HG03045 (cell line): ENCODE data around the gene TP53INP2.
"Not testable (repeated sequence)": the region's sequence is repeated elsewhere in the genome, so short reads cannot be mapped to it uniquely, and the experiment has no call there.

ENCODE experiments used
- ATAC-seq: cut with Tn5 transposase; IDR thresholded peaks from one replicate; pipeline ENCODE4 v1.9.1; 2021; ENCODE audit warnings: mild to moderate bottlenecking, moderate library complexity; ENCODE audit not compliant: unreplicated experiment

The TP53INP2 gene

DNA sequence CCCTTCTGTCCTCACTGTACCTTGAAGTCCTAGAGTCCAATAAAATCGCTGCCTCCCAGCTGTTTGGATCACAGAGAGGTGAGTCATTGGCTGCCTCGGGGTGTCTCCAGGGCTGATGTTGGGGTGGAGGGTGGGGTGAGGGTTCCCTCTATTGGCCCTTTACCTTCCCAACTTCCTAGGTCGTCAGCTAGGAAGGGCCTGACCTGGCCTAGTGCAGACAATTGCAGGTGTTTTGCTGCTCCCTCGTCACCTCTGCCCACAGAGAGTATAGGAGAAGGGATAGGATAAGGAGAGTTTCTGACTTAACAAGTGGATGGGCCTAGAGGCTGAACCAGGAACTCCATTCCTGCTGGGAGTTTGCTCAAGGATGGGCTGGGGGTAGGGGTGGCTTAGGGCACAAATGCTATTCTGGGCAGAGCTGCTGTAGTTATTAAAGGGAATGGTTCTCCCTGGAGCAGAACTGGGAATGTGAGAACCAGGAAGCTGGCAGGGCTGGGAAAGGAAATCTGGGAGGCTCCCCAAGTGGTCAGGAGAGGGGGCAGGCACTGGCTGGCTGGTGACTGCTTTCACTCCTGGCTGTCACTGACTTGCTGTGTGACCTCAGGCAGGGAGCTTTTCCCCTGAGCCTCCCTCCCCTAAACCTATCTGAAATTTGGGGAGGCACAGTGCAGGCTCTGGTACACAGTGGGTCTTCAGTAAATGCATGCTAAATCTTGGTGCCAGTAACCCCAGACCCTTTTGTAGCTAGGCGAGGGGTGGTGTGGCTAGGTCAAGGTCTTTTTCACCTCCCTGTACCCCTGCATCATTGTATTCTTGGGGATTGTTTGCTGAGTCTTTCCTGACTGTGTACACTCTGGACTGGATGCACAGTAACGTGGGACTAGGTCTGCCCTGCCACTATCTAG, 1.5 kb downstream of the TP53INP2 start:
- ATAC-seq, result no peak

DNA sequence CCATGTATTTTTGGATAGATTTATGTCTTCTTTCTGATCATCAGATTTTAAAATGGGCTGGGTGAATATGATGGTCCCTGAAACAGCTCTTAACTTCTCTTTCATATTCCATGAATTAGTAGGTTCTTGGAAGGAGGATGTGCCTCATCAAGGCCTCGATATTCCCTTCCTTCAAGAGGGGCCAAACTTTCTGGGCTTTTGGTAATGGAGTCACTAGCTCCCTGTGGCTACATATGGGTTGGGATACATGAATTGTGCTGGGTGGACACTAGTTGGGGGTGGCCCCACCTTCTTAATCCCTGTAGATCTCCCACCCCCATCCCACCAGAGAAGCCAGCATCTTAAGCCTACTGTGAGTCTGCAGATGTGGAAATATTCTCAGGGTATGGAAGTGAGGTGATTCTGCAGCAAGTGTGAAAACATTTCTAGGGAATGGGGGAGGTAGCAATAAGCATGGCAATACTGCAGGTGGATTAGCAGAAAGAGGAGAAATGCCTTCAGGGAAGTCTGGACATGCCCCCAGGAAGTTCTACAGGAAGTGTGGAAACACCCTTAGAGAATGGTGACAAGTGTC, 2.2 kb downstream of the TP53INP2 start:
- no peak for ATAC-seq

DNA sequence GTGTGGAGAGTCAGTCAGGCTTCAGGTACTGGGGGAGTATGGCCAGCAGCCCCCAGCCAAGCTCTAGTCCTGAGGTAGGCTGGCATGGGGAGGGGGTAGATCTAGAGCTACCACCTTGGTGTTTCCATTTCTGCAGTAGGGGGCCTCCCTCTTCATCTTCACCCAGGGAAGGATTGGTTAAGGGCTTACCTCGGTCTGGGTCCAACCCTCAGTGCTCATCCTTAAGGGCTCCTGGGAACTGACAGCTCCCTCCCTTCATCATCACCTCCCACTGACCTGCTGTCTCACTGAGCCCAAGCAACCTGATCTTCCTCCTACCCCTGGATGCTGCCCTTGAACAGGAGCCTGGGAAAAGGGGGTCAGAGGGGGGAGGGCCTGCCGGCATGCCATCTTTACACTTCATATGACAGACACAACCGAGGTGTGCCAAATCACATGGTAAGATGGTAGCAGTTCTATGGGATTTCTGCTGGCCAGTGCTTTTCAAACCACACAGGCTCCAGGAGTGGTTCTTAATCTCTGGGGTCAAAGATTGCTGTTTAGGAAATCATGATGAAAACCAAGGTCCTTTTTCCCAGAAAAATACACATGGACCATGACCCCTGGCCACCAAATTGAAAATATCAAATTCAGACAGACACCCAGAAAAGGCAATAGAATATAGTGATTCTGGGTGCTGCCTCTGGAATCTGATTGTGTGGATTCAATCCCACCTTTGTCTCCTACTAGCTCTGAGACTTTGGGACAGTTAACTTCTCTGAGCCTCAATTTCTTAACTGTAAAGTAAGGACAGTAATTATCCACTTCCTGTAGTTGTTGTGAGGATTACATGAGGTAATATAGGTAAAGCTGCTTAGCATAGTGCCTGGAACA, 3.0 kb downstream of the TP53INP2 start:
- no peak for ATAC-seq

DNA sequence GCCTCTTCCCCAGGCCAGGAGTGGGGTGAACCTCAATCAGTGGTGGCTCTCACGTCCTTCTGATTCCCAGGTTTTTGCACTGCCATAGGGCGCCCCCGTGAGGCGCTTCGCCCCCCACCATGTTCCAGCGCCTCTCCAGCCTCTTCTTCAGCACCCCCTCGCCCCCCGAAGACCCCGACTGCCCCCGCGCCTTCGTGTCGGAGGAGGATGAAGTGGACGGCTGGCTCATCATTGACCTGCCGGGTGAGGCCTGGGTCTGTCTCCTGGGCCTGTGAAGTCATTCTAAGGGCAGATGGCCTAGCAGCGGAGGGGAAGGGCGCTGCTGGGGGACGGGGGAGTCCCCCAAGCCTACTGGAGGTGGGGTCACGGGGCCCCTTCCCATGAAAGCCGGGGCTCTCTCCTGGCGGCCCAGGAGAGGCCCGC, 4.5 kb downstream of the TP53INP2 start:
- peak; percentile 5 for ATAC-seq

DNA sequence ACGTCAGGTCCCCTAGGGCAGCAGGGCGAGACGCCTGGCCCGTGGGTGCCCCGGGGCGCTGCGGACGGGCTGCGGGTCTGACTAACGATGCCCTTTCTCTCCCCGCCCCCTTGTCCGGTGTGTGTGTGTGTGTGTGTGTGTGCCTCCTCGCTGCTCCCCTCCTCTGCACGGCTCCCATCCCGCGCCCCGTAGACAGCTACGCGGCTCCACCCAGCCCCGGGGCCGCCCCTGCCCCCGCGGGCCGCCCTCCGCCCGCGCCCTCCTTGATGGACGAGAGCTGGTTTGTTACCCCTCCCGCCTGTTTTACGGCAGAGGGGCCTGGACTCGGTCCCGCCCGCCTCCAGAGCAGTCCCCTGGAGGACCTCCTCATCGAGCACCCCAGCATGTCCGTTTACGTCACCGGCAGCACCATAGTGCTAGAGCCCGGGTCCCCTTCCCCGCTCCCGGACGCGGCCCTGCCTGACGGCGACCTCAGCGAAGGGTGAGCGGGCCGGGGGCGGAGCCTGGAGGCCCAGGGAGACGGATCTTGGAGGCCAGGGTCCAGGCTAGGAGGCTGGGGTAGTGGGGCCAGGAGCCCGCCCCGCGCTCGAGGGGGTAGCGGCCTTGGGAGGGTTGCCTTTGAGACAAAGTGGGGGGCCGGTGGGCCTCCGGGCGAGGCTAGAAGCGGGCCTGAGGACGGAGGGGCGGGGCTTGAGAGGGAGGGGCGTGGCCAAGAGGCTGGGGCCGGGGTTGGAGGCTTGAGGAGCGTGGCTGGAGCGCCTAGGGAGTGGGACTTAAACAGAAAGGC, 5.1 kb downstream of the TP53INP2 start:
- peak; percentile 46 for ATAC-seq

DNA sequence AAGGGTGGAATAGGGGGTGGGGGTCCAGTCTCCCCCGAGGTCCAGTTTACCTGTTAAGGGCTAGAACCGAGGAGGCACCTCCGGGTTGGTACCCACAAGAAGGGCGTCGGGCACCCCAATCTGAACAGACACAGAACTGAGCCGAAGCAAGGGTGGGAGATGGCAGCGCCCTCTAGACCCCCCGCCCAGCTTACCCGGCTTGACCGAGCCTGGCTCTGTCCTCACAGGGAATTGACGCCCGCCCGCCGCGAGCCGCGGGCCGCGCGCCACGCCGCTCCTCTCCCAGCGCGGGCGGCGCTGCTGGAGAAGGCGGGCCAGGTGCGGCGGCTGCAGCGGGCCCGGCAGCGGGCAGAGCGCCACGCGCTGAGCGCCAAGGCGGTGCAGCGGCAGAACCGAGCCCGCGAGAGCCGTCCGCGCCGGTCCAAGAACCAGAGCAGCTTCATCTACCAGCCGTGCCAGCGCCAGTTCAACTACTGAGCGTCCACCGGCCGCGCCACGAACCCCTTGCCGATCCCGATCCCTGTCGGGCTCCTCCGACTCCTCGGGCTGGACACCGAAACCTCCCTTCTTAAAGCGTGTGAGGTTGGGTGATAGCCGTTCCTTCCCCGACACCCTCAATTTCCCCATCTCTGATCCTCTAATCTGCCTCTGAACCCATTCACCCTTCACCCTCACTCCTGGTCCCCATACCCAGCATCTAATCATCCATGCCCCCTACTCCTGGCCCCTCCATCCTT, 5.9 kb downstream of the TP53INP2 start:
- ATAC-seq, result peak; percentile 35

DNA sequence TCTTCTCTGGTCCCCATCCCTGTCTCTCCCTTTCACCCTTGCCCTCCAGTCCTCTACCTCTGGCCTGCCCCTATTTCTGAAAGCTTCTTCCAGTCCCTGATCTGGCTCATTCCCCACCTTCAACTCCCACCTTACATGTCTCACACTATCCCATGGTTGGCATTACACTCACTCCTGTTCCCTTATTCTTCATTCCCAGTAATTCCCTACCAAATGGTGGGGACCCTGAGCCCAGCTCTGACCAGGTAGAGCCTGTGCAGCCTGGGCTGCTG, 6.4 kb downstream of the TP53INP2 start:
- no peak for ATAC-seq

DNA sequence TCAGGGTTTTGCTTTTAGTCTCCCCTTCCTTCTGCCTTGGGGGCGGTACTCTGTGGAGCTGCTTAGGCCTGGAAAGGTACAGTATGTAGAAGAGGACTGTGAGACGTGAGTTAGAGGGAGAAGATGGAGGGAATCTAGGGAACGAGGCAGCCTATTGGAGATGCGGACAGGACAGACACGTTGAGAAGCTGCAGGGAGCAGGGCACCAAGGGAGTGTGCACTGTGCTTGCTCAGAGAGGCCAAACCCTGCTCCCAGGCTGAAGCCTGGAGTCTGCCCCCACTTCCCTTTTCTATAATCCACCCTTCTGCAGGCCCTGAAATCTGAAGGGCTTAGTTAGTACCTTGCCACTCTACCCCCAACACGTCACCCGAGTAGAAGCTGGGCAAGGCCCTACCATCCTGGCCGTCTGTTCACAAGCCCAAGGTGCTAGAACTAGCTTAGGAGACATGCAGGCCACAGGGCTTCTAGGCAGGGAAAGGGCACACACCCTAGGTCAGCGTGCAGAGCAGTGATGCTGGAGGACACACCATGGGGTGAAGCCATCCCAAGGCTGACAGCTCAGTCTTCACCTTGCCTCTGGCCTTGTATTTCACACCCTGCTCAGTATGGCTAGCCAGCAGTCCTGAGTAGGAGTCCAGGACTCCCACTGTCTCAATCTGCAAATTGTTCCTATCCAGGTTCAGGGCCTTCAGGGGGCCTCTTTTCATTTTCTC, 6.9 kb downstream of the TP53INP2 start:
- no peak for ATAC-seq

DNA sequence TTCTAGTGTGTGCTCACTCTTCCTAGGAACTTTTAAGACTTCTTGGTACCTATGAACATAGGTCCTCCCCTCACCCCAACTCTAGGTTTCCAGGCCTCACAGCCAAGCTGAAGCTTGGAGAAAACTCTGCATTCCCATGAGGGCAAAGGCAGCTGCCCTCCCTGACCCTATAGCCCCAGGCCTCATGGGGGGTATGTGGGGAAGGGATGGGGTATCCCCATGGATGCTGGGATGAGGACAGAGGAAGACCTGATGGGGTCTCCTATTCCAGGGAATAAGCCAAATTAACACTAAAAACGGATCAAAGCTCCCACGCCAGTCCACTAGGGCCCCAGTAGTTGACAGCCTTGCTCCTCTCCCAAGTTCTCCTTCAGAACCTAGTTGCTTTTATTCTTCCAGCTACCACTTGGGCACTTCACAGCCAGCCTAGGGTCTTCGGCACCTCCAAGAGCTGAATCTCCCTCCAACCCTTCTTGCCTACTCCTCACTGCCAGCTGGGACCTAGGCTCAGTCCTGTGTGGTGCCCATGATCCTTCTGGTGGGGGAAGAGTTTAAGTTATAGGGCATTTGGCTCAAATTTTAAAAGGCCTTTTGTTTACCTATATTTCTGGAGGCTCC, 7.8 kb downstream of the TP53INP2 start:
- no peak for ATAC-seq

DNA sequence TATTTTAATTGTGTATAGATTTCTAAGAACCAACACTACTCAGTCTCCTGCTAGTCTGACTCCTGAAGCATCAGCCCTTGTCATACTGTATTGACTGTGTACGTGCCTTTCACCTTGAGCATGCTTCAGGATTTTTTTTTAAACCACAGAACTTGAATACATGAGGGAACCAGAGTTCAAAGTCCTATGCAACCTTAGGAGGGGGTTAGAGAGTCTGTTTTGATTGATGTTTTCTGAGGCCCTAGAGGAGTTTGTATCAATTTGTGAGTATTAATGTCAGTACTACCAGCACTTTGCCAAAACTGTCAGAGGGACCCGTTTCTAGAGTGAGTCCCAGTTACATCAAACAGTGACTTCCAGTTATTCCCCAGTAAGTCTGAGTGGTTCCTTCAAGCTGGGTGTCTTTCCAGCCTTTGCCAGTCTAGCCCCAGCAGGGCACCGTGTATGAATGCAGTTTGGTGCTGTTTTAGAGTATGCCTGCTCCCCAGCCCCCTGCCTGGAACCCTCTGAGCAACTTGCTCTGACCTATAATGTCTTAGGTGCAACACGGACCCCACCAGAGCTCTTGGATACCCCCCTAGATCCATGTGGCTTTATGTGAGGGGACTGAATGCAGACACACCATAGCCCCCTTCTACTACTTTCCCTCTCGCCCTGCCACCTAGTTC, 8.5 kb downstream of the TP53INP2 start:
- no peak for ATAC-seq

DNA sequence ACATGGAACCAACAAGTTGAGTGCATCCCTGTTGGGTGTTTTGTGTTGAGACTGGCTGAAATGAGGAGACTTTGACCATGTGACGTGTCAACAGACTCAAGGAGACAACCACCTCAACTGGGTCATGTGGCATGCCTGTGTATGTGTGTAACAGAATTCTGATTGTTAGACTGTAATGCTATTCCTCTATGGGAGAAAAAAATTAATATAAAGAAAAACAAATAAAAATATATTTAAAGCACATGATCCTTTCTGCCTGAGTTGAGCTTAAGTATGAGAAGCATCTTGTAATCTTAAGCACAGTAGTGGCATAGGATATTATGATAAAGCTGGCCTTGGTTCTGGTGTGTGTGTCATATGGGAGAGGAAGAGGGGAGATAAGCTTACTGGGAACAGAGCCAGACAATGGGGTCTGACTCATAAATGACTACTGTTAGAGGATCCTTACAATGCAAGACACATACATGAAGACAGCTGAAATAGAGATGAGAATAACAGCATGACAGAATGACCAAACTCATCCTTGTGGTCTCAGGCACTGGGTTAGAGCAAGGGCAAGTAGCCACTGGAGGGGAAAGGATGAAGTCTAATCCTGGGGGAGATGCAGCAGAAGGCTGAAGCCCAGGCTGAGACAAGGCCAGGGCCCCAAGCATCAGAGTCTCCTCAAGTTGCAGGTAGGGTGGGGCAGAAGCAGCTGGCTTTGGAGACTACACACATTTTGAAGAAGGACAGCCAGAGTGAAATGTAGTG, 9.2 kb downstream of the TP53INP2 start:
- ATAC-seq, result no peak

DNA sequence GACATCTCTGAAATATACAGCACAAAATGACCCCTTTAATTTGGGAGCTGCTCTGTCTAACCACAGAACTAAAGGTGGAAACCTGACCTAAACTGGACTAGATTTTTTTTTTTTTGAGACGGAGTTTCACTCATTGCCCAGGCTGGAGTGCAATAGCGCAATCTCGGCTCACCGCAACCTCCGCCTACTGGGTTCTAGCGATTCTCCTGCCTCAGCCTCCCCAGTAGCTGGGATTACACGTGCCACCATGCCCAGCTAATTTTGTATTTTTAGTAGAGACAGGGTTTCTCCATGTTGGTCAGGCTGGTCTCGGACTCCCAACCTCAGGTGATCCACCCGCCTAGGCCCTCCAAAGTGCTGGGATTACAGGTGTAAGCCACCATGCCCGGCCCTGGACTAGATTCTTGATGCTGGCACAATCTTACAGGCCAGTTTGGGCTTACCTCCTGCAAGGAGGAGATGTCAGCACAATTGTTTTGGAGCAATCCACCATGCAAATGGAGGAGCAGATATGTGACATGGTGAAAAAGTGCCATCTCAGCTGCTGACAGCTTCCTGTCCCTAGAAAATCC, 9.9 kb downstream of the TP53INP2 start:
- ATAC-seq, result not testable (repeated sequence)

DNA sequence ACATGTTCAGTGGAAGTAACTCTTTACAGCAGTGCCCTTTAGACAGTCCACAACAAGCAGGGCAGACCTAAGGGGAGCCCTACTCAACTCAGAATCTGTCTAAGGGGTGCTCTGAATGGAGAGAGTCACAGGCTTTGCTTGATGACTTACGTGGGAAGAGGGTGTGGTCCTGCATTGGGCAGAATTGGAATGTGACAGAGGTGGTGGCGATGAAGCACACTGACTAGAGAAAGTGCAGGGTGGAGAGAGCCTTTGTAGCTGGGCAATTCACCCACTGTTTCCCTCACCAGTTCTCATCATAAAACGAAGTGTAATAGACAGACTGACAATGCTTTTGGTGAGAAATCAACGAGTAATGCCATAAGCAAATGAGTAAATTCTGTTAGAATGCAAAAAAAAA, 11.2 kb downstream of the TP53INP2 start:
- no peak for ATAC-seq

DNA sequence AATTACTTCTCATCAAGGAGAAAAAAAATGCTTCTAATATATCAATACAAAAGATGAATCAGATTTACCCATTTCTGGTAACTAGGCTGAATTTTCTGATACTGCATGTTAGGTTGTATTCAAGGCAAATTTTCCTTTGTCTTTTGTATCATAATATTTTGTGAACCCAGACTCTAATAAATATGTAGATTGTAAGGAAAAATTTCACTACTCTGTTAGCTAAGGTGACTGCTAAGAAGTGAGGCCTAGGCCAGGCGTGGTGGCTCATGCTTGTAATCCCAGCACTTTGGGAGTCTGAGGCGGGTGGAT, 12.7 kb downstream of the TP53INP2 start:
- no peak for ATAC-seq

DNA sequence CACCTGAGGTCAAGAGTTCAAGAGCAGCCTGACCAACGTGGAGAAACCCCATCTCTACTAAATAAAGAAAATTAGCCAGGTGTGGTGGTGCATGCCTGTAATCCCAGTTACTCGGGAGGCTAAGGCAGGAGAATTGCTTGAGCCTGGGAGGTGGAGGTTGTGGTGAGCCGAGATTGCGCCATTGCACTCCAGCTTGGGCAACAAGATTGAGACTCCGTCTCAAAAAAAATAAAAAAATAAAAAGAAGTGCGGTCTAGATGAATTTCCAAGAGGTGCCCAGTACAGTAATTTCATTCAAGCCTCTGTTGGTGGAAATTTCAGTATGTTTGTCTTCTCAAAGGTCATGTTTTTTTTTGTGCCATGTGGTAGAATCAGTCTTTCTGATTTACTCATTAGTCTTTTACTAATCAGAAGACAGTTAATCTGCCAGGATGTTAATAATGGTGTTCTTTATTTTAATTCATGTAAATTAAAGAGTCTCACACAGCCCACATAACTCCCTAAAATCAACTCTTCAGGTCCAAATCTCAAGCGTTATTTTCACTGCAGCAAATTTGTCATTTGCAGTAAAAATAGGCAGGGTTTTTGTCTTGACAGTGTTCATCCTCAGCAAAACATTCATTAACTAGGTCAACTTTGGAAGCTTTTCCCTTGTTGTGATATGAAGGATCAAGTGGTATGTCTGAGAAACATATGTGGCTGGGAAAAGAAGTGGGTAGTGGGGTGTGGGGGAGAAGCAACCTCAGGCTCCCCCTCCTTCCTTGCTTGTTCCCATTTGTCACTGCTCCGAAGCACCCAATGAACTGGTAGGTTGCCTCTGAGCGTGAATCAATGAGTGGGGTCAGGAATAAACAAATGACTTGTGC, 13.3 kb downstream of the TP53INP2 start:
- no peak for ATAC-seq

DNA sequence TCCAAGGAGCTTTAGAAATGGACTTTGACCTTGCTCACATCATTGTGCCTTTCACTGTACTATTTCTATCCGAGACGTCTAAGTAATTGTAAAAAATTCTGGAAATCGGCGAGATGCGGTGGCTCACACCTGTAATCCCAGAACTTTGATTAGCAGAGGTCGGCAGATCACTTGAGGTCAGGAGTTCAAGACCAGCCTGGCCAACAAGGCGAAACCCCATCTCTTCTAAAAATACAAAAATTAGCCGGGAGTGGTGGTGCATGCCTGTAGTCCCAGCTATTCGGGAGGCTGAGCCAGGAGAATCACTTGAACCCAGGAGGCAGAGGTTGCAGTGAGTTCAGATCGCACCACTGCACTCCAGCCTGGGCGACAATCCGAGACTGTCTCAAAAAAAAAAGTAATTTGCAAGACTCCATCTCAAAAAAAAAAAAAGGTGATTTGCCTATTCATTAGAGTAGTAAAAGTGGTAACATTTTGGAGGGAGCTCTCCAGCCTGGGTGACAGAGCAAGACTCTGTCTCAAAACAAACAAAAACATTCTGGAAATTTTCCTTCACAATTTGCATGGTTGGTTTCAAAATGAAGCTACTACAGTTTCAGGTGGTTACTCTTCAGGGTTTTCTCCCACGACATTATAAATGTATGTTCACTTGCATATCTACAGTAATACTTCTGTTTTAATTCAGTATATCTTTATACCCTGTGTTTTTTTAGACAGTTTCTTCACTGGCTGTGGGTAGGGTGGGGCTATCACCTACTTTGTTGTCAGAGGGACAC, 15.3 kb downstream of the TP53INP2 start:
- peak; percentile 83 for ATAC-seq
